HG03175 (cell line): ENCODE results near the gene CLUH.
"Not testable (repeated sequence)": the region's sequence is repeated elsewhere in the genome, so short reads cannot be mapped to it uniquely, and the experiment has no call there.

ENCODE experiments used
- ATAC-seq: cut with Tn5 transposase; IDR thresholded peaks from one replicate; pipeline ENCODE4 v1.9.1; 2021; ENCODE audit warnings: mild to moderate bottlenecking, moderate library complexity; ENCODE audit not compliant: unreplicated experiment

Gene CLUH

DNA sequence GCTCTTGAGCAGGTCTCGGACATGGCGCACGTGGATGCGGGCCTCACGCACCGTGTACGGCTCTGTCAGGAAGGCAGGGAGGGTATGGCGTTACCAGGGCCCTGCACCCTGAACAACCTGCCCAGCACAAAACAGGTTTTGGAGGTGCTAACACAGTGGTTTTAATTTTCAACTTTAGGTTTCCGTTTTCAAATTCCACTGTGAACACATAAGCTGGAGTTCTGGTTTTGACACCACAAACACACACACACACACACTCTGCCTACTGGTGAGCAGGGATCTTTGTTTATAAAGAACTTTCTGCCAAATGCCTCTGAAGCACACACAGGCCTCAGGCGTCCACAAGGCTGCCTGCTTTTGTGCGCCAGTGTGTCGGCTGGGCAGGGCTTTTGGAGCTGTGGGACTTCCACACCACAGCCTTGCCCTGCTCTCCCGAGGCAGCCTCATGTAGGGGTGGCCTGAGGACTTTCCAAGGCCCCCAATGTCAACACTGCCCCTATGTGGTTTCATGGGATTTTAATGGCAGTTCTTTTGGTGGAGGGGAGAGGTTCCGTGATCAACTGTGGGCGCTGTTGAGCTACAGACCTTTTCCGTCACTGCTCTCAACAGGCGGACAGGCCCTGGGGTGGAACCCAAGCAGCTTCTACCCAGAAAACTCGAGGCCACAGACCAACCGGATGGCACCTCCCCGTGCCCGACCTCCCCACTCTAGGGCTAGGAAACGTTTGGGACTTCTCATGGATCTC is 9.4 kb downstream of the CLUH start:
- no peak for ATAC-seq

DNA sequence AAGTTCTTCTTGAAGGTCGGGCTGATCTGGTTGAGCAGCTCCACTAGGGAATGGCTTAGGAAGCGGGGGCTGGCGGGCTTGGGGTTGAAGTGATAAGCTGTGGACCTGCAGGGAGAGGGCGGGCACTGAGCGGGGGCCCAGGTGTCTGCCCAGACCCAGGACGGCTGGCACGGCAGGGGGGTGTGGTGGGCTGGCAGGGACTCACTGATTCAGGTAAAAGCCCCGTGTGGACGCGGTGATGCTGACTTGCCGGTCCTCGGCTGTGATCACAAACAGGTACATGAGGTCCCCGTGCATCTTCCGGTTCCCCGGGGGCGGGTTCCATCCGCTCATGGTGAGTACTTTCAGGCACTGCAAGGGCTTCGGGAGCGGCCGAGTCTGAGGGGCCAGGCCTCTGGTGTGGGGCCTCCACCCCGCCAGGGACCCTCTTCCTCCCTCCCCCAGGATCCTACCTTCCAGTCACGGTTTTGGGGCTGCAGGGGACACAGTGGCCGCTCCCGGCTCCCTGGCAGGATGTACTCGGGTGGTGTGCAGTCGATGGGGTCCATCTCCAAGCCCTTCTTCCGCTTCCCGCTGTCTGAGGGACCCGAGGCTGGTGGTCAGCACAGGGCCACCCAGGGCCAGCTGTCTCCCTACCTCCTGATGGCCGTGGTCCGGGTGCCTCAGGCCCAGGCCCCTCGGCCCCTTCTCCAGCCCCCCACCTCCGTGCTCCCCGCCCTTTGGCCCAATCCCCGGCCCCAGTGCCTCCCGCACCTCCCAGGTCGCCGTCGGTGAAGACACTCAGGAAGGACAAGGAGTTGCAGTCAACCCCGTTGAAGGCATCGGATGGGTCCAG is 10.2 kb downstream of the CLUH start:
- no peak for ATAC-seq

DNA sequence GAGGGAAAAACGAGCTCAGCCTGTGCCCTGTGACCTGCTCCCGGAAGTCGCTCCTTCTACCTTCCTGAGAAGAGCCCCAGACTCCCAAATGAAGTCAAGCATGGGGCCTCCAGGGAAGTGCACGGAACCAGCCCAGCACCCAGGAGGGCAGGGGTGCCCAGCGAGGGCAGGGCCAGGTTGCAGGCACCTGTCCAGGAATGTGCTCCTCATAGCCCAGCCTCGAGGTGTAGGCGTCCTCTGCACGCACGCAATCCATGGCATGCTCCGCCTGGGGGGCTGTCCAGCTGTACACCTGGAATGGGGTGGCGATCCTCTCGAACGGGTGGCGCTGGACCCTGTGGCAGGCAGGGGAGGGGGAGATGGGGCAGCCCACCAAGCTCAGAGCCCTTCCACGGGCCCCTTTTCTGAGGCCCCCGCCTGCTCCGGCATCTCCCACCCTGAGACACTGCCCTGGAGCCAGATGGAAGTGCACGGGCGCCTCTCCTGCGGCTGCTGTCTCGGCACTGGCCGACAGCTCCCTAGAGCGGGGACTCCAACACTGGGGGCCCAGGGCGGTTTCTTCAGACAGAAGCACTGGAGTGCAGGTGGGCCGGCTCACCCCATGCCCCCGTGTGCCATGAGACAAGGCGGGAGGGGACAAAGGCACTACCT is 10.9 kb downstream of the CLUH start:
- ATAC-seq: no peak

DNA sequence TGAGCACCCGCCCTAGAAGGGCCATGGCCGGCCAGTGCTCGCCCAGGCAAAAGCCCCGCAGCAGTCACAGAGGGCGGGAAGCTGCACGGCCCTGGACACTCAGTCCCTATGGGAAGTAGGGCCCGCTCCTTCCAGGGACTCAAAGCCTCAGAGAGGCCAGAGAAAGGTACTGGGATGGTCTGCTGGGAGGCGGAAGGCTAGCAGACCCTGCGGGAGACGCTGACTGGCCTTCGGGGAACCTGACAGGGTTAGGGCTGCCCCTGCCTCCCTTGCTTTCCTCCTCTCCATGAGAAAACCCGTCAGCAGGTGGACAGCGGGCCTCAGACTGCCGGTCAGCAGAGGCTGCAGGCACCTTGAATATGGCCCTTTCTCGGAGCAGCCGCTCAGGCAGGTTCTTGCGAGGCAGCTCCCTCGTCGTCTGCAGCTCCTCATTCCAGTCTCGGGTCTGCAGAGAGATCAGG is 11.5 kb downstream of the CLUH start:
- ATAC-seq: no peak

DNA sequence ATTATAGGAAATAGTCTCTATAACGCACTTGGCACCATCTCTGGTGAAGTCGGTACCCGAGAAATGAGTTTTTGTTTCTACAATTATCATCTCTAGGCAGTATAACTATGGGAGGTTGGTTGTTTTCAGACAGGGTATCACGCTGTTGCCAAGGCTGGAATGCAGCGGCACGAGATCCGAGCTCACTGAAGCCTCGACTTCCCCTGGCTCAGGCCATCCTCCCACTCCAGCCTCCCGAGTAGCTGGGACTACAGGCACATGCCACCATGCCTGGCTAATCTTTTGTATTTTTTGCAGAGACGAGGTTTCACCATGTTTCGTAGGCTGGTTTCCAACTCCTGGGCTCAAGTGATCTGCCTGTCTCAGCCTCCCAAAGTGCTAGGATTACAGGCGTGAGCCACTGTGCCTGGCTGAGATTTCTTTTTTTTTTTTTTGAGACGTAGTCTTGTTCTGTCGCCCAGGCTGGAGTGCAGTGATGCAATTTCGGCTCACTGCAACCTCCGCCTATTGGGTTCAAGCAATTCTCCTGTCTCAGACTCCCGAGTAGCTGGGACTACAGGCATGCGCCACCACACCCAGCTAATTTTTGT is 12.3 kb downstream of the CLUH start:
- ATAC-seq: not testable (repeated sequence)

DNA sequence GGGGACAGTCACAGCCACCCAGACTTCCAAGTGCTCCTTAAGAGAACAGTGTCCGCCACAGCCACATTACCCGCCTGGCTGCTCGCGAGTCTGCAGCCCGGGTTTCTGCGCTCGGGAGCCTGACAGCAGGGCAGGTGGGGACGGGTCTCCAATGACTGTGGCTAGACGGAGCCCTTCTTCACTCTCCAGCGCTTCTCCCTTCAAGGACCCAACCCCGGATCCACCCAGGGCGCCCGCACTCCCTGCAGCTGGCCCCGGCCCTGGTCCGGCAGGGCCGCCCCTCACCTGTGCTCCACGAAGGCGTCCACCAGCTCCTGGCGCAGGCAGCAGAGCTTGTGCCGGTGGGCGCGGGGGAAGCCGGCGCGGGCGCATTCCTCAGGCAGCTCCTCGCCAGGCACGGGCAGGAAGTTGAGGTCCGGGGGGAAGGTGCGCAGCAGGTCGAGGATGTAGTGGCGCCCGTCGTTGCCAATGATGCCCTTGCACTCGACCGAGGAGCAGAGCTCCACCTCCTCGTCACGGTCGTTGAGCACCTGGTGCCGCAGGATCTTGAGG is 13.9 kb downstream of the CLUH start:
- ATAC-seq: no peak

DNA sequence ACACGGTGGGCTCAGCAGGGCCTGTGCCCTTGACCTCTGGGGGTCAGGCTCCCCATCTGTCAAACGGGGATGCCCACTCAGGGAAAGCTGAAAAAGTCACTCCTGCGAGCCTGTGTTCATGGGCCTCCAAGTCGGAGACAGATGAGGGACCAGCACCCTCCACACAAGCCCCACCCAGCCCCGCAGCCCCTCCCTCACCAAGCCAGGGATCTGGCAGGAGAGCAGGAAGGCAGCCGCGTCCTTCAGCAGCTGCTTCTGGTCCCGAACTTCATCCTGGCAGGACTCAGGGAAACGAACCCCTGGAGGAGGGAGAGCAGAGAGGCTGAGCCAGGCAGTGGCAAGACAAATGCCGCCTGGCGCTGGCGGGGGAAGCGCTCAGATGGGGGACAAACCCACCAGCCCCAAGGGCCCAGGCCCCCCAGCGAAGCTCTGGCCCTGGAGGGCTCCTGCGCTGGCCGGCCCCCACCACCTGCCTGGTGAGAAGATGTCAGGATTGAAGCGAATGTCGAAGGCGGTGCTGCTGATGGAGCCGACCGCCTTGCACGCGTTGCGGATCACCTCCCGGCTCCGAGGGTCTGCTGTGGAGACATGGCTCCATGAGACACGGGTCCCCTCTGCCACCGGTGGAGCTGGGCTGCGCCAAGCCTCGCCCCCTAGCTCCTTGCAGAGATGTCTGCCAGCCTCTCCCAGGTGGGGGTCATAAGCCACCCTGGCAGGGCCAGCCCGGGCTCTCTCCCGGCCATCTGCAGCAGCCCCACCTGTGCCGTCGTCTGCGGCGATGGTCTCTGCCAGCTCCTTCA is 15.4 kb downstream of the CLUH start:
- ATAC-seq: no peak

DNA sequence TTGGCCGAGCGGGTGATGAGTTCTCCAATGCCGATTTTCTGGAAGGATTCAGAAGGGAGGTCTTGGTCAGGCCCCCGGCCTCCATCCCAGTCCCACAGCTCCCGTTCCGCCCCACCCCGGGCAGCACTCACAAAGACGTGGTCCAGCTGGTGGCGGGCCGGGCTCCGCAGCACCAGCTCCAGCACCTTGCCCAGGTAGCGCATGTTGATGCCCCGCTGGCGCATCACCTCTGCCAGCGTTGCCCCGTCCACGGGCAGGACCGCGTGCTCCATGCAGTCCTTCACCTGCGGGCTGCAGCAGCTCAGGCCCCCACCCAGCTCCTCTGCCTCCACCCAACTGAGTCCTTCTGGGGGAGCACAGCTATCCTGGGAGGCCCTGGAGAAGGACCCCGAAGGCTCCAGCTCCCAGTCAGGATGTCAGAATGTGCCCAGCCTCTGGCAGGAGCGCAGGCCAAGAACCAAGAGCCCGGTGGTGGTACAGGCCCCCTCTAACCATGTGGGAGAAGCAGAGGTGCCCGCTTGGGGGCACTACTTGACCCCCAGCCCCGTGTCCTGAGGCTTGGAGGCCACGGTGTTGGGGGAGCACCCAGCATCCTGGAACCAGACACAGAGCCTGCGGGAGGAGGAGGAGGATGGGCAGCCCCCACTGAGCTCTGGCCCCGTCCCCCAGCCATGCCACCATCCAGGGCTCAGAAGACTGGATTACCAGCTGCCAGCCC is 16.2 kb downstream of the CLUH start:
- no peak for ATAC-seq

DNA sequence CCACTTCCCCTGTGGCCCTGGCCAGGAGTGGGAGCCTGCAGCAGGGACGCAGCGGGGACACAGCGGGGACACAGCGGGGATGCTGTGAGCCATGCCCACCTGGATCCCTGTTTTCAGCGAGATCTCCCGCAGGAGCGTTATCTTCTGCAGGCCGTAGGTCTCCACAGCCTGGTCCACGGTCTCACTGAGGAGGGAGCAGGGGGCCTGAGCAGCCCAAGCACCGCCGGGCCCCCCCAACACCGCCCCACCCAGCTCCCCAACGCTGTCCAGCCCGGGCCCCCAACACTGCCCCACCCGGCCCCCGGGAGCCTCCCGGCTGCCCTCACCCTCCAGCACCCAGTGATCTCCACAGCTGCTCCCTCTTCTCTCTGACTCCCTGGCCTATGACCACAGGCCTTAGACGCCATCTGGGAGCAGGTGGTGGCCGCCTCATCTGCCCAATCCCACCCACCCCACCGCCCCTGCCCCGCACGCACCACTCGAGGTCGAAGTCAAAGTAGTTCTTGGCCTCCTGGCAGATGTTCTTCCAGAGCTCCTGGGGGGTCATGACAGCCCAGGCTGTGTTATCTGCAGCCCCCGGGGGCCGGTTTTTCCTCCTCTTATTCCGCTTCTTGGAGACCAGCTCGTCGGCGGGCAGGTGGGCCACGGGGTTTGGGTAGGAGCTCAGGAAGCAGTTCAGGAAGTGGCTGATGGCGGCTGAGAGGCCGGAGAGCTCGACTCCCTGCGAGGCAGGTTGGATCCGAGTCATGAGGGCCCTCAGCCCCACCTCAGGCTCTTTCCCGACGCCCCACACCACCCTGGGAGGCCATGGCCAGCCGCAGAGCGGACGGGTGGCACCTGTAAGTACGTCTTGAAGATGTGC is 17.0 kb downstream of the CLUH start:
- no peak for ATAC-seq

DNA sequence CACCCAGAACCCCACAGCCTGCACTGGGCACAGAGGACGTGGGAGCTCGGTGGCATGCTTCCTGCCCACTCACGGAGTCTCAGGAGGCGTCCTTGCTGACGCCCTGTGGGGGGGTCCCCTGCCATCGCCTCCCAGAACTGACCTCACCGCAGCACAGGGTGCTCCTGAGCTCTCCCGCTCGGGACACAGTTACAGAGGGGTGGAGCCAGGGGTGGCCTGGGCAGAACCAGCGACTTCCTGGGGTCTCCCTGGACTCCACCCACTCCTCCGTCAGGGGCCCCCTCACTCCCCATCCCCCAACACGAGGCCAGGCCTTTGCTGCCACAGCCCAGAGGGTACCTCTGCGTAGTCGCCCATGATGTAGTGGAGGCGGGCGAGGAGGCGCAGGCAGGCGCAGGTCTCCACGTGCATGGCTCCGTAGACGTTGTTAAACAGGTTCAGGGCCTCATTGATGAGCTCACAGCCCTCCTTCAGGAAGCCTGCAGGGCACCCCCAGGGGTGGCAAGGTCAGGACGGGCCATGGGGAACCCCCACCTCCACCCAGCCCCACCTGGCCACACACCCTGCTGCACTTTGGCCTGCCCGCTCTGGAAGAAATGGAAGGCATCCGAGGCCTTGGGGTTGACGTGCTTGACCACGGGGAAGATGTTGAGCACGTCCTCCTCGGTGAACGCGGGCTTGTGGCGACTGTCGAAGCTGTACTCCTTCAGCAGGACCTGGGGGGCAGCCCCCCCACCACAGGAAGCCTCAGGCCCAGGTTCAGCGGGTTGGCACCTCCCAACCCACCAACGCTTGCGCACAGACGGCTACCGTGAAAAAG is 17.8 kb downstream of the CLUH start:
- ATAC-seq: no peak

DNA sequence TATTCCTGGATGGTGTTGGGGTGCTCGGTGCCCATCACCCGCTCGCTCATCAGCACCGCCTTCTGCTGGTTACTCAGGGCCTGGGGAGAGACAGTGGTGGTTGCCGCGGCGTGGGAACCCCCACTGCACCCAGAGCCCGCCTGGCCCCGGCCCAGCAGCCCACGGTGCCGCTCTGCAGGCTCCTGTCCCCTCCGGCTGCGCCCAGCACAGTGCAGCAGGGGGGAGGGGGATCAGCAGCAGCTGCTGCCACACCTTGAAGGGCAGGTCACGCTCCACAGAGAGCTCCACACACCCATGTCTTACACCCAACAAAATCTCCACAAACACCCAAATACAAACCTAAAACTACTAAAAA is 18.8 kb downstream of the CLUH start:
- ATAC-seq: no peak

DNA sequence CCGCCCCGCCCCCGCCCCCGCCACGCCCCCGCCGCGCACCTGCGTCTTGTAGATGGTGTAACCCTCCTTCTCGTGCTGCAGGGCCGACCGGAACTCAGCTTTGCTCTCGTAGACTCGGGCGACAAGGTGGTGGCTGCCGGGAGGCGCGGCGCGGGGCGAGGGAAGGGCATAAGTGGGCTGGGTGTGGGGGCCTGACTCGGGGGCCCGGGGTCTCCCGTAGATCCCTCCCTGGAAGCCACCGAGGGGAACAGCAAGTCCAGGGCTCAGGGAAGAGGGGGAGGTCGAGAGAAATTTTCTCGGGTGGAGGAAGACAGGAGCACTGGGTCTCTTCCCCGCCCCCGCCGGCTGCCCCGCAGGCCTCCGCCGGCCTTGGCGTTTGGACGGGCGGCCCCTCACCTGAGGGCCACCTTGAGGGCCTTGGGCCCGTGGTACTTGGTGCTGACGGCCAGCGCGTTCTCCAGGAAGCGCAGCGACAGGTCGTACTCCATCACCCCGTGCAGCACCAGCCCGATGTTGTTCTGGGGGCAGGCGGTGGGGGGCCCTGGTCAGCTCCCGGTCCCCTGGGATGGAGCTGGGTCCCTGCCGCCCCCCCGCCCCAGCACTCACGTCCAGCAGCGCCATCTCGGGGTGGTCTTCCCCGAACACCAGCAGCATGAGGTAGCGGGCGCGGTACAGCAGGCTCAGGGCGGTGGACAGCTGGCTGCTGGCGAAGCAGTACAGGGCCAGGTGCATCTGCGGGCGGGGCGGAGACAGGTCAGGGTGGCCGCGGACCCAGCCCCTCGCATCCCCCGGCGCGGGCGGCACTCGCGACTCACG is 19.4 kb downstream of the CLUH start:
- no peak for ATAC-seq

DNA sequence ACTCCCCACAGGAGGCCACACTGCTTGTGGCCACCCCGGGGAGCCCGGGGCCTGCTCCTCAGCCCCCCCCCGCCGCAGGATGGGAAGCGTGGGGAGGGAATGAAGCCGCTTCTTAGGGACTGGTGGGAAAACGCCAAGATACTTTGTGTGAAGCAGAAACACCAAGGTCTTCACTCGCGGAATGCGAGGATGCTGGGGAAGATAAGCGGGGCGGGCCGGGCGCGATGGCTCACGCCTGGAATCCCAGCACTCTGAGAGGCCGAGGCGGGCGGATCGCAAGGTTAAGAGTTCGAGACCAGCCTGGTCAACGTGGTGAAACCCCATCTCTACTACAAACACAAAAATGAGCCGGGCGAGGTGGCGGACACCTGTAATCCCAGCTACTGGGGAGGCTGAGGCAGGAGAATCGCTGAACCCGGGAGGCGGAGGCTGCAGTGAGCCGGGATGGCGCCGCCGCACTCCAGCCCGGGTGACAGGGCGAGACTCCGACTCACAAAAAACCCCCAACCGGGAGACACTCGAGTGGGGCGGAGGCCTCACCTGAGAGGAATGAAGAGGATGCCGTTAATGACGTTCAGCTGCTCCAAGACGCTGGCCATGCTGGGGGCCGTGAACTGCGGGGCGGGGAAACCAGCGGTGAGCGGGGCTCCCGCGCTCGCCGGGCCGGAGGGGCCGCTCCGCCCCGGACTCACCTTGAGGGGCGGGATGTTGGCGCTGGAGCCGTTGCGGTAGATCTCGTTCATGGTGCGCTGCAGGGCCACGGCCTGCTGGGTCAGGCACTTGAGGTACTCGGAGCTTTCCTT is 20.3 kb downstream of the CLUH start:
- no peak for ATAC-seq

DNA sequence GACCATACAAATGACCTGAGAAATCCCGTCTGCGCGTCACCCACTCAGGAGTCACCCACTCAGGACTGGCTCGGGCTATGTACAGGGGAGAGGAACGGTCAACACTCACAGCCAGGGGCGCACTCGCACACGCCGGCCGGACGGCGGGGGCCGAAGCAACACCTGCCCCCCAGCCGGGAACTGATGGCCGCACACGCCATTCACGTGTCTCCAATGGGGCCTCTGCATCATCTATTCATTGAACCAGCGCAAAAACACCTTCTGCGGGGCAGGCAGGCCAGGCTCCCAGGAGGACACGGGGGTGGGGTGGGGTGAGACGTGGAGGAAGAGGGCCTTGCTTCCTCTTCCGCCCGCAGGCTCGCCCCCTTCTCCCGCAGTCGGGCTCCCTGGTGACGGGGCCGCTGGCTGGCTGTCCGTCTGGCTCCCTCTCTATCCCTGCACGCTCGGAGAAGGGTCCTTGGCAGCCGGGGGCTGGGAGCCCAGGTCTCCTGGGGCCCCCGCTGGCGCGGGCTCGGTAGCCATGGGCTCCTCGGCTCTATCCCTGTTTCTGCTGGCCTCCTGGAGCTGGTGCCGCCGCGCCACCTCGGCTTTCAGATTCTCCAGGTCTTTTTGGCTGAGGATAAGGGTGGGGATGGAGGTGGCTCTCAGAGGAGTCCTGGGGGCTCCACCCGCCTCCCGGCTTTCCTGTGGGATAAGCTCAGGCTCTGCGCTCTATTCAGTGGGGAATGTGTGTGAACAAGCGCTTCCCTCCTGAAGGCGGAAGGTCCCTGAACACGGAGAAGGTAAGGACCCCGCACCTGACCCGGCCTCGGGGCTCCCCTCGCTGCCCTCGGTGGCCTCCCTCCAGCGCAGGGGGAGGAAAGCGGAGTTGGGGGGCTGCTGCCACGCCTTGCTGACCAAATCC is 21.1 kb downstream of the CLUH start:
- ATAC-seq: no peak
